Brain microvascular endothelial cell (primary cell): ENCODE data around the gene TXNRD2.
"Not testable (repeated sequence)": the region's sequence is repeated elsewhere in the genome, so short reads cannot be mapped to it uniquely, and the experiment has no call there.

Experiments
- DNase-seq: peaks from one replicate; pipeline ENCODE4 v3.0.0-alpha.2; 2020
- H3K27ac ChIP-seq: fragments of 250-450 bp; sonication (Bioruptor Pico); 2 replicates; pipeline ENCODE4 v1.5.1; 2020; ENCODE audit warnings: mild to moderate bottlenecking, moderate library complexity
- H3K27me3 ChIP-seq: fragments of 250-450 bp; sonication (Bioruptor Pico); replicated peaks from 2 replicates; pipeline ENCODE4 v1.5.1; 2020; ENCODE audit warnings: mild to moderate bottlenecking
- H3K36me3 ChIP-seq: fragments of 250-450 bp; sonication (Bioruptor Pico); replicated peaks from 2 replicates; pipeline ENCODE4 v1.5.1; 2020; ENCODE audit warnings: mild to moderate bottlenecking
- H3K4me3 ChIP-seq: 2 replicates; pipeline ENCODE4 v1.5.1; 2011; ENCODE audit warnings: low read depth, mild to moderate bottlenecking, control low read depth, low read length, moderate library complexity
- CTCF ChIP-seq: IDR thresholded peaks from 2 replicates; pipeline ENCODE4 v1.5.1; 2011; ENCODE audit warnings: low read depth, mild to moderate bottlenecking, moderate library complexity, low read length, control low read depth, inconsistent platforms; ENCODE audit errors: missing control alignments
- in situ Hi-C: cut with HindIII; loops from 2 replicates; pipeline ENCODE4 v1.10.0; 2017; ENCODE audit warnings: low sequenced_read_pairs, low pct_ligation_motif_present

TXNRD2 gene

GRCh38 chr22:19840059-19840458 is 101.6 kb downstream of the TXNRD2 start:
- no peak for TF ChIP-seq CTCF
- Histone ChIP-seq H3K27me3 (no peaks in the 10 kb centered on the region), H3K27ac (no peak overlapping the region), H3K36me3 (no peaks in the 10 kb centered on the region), H3K4me3 (no peak overlapping the region)
- no peak for DNase-seq
- in situ Hi-C loops = no loop called here

- no peak for DNase-seq
- Histone ChIP-seq H3K4me3 (no peak overlapping the region), H3K27me3 (no peaks in the 10 kb centered on the region), H3K36me3 (no peaks in the 10 kb centered on the region), H3K27ac (no peak overlapping the region)
- in situ Hi-C loops = no loop called here
- TF ChIP-seq CTCF = no peak
Measured at GRCh38 chr22:19837915-19838314, 103.7 kb downstream of the TXNRD2 start.

- no peak overlapping the region for H3K27ac ChIP-seq
- no peak for DNase-seq
- no peaks in the 10 kb centered on the region for H3K36me3 ChIP-seq
- no peak for TF ChIP-seq CTCF
- no peaks in the 10 kb centered on the region for H3K27me3 ChIP-seq
- no peak overlapping the region for H3K4me3 ChIP-seq
- in situ Hi-C loops = no loop called here
Measured at GRCh38 chr22:19836512-19836911, 105.1 kb downstream of the TXNRD2 start.

- Histone ChIP-seq H3K27me3 (no peaks in the 10 kb centered on the region), H3K27ac (no peak overlapping the region), H3K4me3 (no peak overlapping the region), H3K36me3 (no peaks in the 10 kb centered on the region)
- TF ChIP-seq CTCF = no peak
- no peak for DNase-seq
- in situ Hi-C loops = no loop called here
Measured at GRCh38 chr22:19834599-19834998, 107.0 kb downstream of the TXNRD2 start.

- H3K27me3 ChIP-seq, in situ Hi-C loops, H3K27ac ChIP-seq, DNase-seq, H3K36me3 ChIP-seq, H3K4me3 ChIP-seq: not testable (repeated sequence)
Measured at GRCh38 chr22:19833327-19833726, 108.3 kb downstream of the TXNRD2 start.

GRCh38 chr22:19832476-19833108 is 109.0 kb downstream of the TXNRD2 start:
- H3K27me3 ChIP-seq = no peaks in the 10 kb centered on the region
- H3K4me3 ChIP-seq = no peak overlapping the region
- TF ChIP-seq CTCF = no peak
- H3K36me3 ChIP-seq = no peaks in the 10 kb centered on the region
- no peak overlapping the region for H3K27ac ChIP-seq
- in situ Hi-C loops = no loop called here
- DNase-seq = no peak

- H3K36me3 ChIP-seq, DNase-seq, in situ Hi-C loops, H3K27me3 ChIP-seq, H3K4me3 ChIP-seq, H3K27ac ChIP-seq: not testable (repeated sequence)
Measured at GRCh38 chr22:19831979-19832378, 109.6 kb downstream of the TXNRD2 start.
